Heart right ventricle (tissue), 16 donors: ENCODE measurements around the gene SHISA5. TPM values are rescaled to one million over a fixed set of nuclear protein-coding genes. Genes with fewer than 3 reads are reported as not detected.
"Not testable (repeated sequence)": the region's sequence is repeated elsewhere in the genome, so short reads cannot be mapped to it uniquely, and the experiment has no call there.

Source experiments
- ATAC-seq, 8 donors: fragments of 200-7000 bp; cut with Tn5 transposase; one replicate each; pipeline ENCODE4 v1.9.1; 2020; ENCODE audit warnings: mild to moderate bottlenecking in 8 of 8, moderate library complexity in 8 of 8, moderate number of reproducible peaks in 1 of 8
- DNase-seq, 2 donors: peaks; one replicate each; pipeline ENCODE4 v3.0.0-alpha.2; 2020
- H3K27ac ChIP-seq, 10 donors: fragments of 200-600 bp; sonication (generic) in 2 of 10; one replicate each; pipeline versions ENCODE4 v1.5.0 to v1.8.0; 2020 to 2022; ENCODE audit warnings: mild to moderate bottlenecking in 3 of 10
- H3K27me3 ChIP-seq, 7 donors: fragments of 200-600 bp; one replicate each; pipeline ENCODE4 v1.8.0; 2021 to 2022; ENCODE audit warnings: mild to moderate bottlenecking in 2 of 7
- H3K36me3 ChIP-seq, 9 donors: fragments of 200-600 bp; sonication (generic) in 1 of 9; one replicate each; pipeline versions ENCODE4 v1.5.0 to v1.8.0; 2020 to 2022; ENCODE audit warnings: mild to moderate bottlenecking in 2 of 9
- H3K4me1 ChIP-seq, 9 donors: fragments of 200-600 bp; sonication (generic) in 1 of 9; one replicate each; pipeline versions ENCODE4 v1.5.0 to v1.8.0; 2020 to 2022; ENCODE audit warnings: mild to moderate bottlenecking in 4 of 9
- H3K4me3 ChIP-seq, 10 donors: fragments of 200-600 bp; sonication (generic) in 2 of 10; one replicate each; pipeline versions ENCODE4 v1.5.0 to v1.8.0; 2020 to 2022; ENCODE audit warnings: mild to moderate bottlenecking in 7 of 10, moderate library complexity in 2 of 10
- H3K9me3 ChIP-seq, 11 donors: fragments of 200-600 bp in 10 of 11; sonication (generic) in 2 of 11; one replicate each; pipeline versions ENCODE4 v1.5.0 to v1.8.0; 2013 to 2022; ENCODE audit warnings: mild to moderate bottlenecking in 2 of 11, control low read depth in 1 of 11, moderate library complexity in 1 of 11
- CTCF ChIP-seq, 9 donors: fragments of 200-600 bp; sonication (generic) in 2 of 9; IDR thresholded peaks; one replicate each; pipeline versions ENCODE4 v1.5.0 to v1.8.0; 2021 to 2022; ENCODE audit warnings: antibody characterized with exemption in 9 of 9, mild to moderate bottlenecking in 5 of 9, moderate library complexity in 1 of 9
- WGBS, 2 donors: extraction: QIAGEN DNeasy Blood & Tissue Kit; methylation state at CpG; one replicate each; pipeline ENCODE4 v1.1.7; 2013; ENCODE audit warnings: inconsistent platforms in 1 of 2; 5-methylcytosine and 5-hydroxymethylcytosine counted together
- intact Hi-C, 10 donors: fragments of 100-400 bp; cut with DNase I; formaldehyde crosslinking; loops; one replicate each; pipeline versions ENCODE4 v1.11.1 to v1.14.2; 2022
- polyA plus RNA-seq, 2 donors: library from polyadenylated mRNA; stranded (reverse); fragments of 200-250 nt; gene quantifications; one replicate each; pipeline ENCODE4 v1.2.3, GENCODE V29; 2013
- total RNA-seq, 10 donors: library from RNA; stranded (reverse); fragmentation: NEBNext Ultra II Directional in 3 of 10; extraction: Animal tissue kit (Norgen Biotek cat#: 25700) in 3 of 10; gene quantifications; one replicate each; pipeline versions ENCODE4 v1.2.1 to v1.2.4, GENCODE V29; 2021 to 2023
- donor health status: Arrhythmogenic right ventricular cardiomyopathy.
- donor health status: ischemic (EF 13 %, LVEDD 7.1; RV severe dilation, severe dysfunction).
- donor health status: healthy with polysubstance abuse.
- donor health status: DM: no; HTN: yes; CAD: no.
- donor health status: DM: no; HTN: no; CAD: no.
- donor health status: ischemic (EF 25% LVEDD 6.9; RV normal size, moderate dysfunction).
- donor health status: ischemic (EF 25% LVEDD 5.7; RV mildly dilated, moderate dysfunction).
- donor health status: healthy.
- donor health status: DM: yes; HTN: yes; CAD: no.
- donor health status: Ischemic cardiomyopathy.
- donor health status: ischemic (EF 35%, LVEDD 5.7; RV mildly dilated, moderate dysfunction).
- donor health status: nonischemic (EF 11% LVEDD 7.7; RV severe dilation, severe dysfunction).
- donor health status: DM: yes; HTN: yes; CAD: no.
- donor health status: PGD.
- donor health status: ischemic (EF 29% LVEDD 5.4; RV normal size, mild dysfunction).
- donor health status: nonischemic (EF 23%, LVEDD 6.1; RV moderate dilation, normal function).

The SHISA5 gene
- total and polyA plus RNA-seq, 12 donors = 34.6 to 95.3 (median 52.9) TPM

- Histone ChIP-seq H3K4me3 (no peak overlapping the region), H3K9me3 (peaks cover 0 to 7% (median 0%) of the 10 kb centered on the region in 11 donors), H3K27me3 (no peaks in the 10 kb centered on the region), H3K27ac (no peak overlapping the region), H3K4me1 (peaks cover 15 to 38% (median 24%) of the 10 kb centered on the region in 9 donors), H3K36me3 (peaks cover 0 to 54% (median 6%) of the 10 kb centered on the region in 9 donors)
- 96 to 98% methylated on average over 5 of the region's 5 CpGs for WGBS, 2 donors
- ATAC-seq = no peak
- no peak for TF ChIP-seq CTCF (IDR thresholded peaks at IDR 0.05)
- intact Hi-C loops = loop anchor here in 3 of 10 donors (5.0 kb wide), 2 partner anchors 33 to 47 kb away; a partner anchor contains a TSS
- no peak for DNase-seq
Measured at GRCh38 chr3:48500656-48501055, 3.3 kb downstream of the SHISA5 start.

- 88 to 98% methylated on average over 3 of the region's 3 CpGs for WGBS, 2 donors
- H3K4me3 ChIP-seq = no peak overlapping the region
- intact Hi-C loops = no loop called here
- no peak overlapping the region for H3K27ac ChIP-seq
- H3K9me3 ChIP-seq = peaks cover 0 to 1% (median 0%) of the 10 kb centered on the region in 11 donors
- TF ChIP-seq CTCF (IDR thresholded peaks at IDR 0.05) = no peak
- DNase-seq = no peak
- H3K36me3 ChIP-seq = peaks cover 0 to 80% (median 4%) of the 10 kb centered on the region in 9 donors
- no peaks in the 10 kb centered on the region for H3K4me1 ChIP-seq
- ATAC-seq = no peak
- H3K27me3 ChIP-seq = no peaks in the 10 kb centered on the region
Measured at GRCh38 chr3:48493203-48493501, 10.8 kb downstream of the SHISA5 start.

- Histone ChIP-seq H3K4me3 (no peak overlapping the region), H3K27me3 (no peaks in the 10 kb centered on the region), H3K4me1 (no peaks in the 10 kb centered on the region), H3K9me3 (no peaks in the 10 kb centered on the region), H3K36me3 (peaks cover 0 to 77% (median 4%) of the 10 kb centered on the region in 9 donors), H3K27ac (no peak overlapping the region)
- WGBS, 2 donors = 89 to 90% methylated on average over 7 of the region's 7 CpGs
- intact Hi-C loops = no loop called here
- DNase-seq (no peak), ATAC-seq (no peak)
- TF ChIP-seq CTCF (IDR thresholded peaks at IDR 0.05) = no peak
Measured at GRCh38 chr3:48492461-48493202, 11.3 kb downstream of the SHISA5 start.

GRCh38 chr3:48486952-48487351, 17.0 kb downstream of the SHISA5 start:
- DNase-seq (no peak), ATAC-seq (no peak)
- Histone ChIP-seq H3K27ac (no peak overlapping the region), H3K36me3 (peaks cover 0 to 39% (median 0%) of the 10 kb centered on the region in 9 donors), H3K4me1 (no peaks in the 10 kb centered on the region), H3K27me3 (no peaks in the 10 kb centered on the region), H3K9me3 (no peaks in the 10 kb centered on the region), H3K4me3 (no peak overlapping the region)
- intact Hi-C loops = no loop called here
- TF ChIP-seq CTCF (IDR thresholded peaks at IDR 0.05) = no peak
- WGBS, 2 donors = 92 to 93% methylated on average over 5 of the region's 5 CpGs

GRCh38 chr3:48482822-48483221, 21.2 kb downstream of the SHISA5 start:
- Histone ChIP-seq H3K4me1 (peaks cover 0 to 12% (median 4%) of the 10 kb centered on the region in 9 donors), H3K36me3 (peaks cover 0 to 24% (median 0%) of the 10 kb centered on the region in 9 donors)
- H3K27me3 ChIP-seq, ATAC-seq, H3K27ac ChIP-seq, H3K9me3 ChIP-seq, DNase-seq, H3K4me3 ChIP-seq, intact Hi-C loops: not testable (repeated sequence)
- WGBS, 2 donors = 94 to 97% methylated on average over 6 of the region's 6 CpGs

- H3K27me3 ChIP-seq, intact Hi-C loops, H3K9me3 ChIP-seq, ATAC-seq, H3K4me3 ChIP-seq, DNase-seq, H3K27ac ChIP-seq: not testable (repeated sequence)
- Histone ChIP-seq H3K4me1 (peaks cover 0 to 25% (median 13%) of the 10 kb centered on the region in 9 donors), H3K36me3 (peaks cover 0 to 37% (median 0%) of the 10 kb centered on the region in 9 donors)
- WGBS, 2 donors = 98 to 99% methylated on average over 11 of the region's 11 CpGs
Measured at GRCh38 chr3:48480891-48481290, 23.1 kb downstream of the SHISA5 start.
